ENCODE results near the gene TULP4.

TULP4 gene

DNA sequence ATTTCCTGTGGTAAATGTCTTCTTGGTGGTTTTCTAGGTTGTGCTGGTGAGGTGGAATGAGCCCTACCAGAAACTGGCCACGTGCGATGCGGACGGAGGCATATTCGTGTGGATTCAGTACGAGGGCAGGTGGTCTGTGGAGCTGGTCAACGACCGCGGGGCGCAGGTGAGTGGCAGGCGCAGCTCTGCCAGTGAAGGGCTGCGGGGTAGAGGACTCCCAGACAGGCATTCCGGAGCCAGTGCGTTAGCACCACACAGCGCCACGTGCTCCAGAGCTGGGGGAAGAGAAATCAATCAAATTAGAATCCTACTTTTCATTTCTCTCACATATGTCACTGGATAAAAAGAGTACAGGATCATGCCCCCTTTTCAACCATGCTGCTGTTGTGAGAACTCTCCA lies 100.8 kb downstream of the TULP4 start:
- CTCF ChIA-PET: no interaction called here
- POLR2A ChIA-PET: interaction anchor here (0.8 kb wide), 1 partner anchor 17 kb away, joined by 3 read pairs; no protein-coding TSS in a partner anchor
- TF ChIP-seq FOXK2 (IDR thresholded peaks at IDR 0.05) (no peak), SUZ12 (IDR thresholded peaks at IDR 0.05) (no peak), BHLHE40 (IDR thresholded peaks at IDR 0.05; ENCODE audit: borderline replicate concordance) (no peak), NFRKB (IDR thresholded peaks at IDR 0.05) (no peak), ELF4 (IDR thresholded peaks at IDR 0.05) (no peak)
- DNase-seq (ENCODE audit: extremely low spot score): no peak

DNA sequence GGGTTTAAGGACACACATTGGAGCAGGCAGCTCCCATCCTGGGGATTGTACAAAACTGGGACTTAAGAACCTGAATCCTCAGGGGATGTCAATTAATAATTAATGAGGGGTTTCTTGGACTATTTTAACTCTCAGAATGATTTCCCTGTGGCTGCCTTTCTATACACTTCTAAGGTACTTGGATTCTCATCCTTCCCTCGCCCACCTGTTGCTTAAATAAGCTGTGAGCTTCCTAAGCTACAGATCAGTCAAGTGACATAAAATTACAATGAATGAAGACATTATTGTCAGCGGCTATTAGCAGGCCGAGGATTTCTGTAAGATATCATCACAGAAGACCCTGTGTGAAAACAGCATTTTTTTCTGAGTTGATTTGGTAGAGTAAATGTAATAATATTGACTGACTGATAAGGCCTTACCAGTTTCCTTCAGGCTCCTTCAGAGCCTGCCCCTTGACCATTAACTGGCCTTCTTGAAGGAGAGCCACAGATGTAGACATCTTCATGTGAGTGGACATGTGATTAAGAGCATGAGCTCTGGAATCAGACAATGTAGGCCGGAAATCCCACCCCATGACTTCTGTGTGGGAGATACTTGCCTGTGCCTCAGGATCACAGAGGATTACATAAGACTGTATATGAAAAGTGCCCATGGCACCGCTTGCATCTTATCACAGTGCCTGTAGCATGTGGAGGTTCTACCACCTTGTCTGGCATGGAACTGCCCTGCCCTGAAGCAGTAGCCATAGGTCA lies 101.7 kb downstream of the TULP4 start:
- CTCF ChIA-PET: no interaction called here
- TF ChIP-seq FOXM1 (IDR thresholded peaks at IDR 0.05; ENCODE audit: borderline replicate concordance) (no peak), CTBP1 (IDR thresholded peaks at IDR 0.05; ENCODE audit: borderline replicate concordance) (no peak), ZNF384 (IDR thresholded peaks at IDR 0.05) (no peak), SP1 (IDR thresholded peaks at IDR 0.05) (no peak), ARNT (IDR thresholded peaks at IDR 0.05) (no peak), SUZ12 (IDR thresholded peaks at IDR 0.05) (no peak), NFRKB (IDR thresholded peaks at IDR 0.05) (no peak), HDGF (IDR thresholded peaks at IDR 0.05; ENCODE audit: borderline replicate concordance) (no peak)
- DNase-seq (ENCODE audit: extremely low spot score): no peak
- POLR2A ChIA-PET: interaction anchor here (0.5 to 1.6 kb wide), 3 partner anchors 9 to 138 kb away, joined by 3 read pairs; no protein-coding TSS in a partner anchor

DNA sequence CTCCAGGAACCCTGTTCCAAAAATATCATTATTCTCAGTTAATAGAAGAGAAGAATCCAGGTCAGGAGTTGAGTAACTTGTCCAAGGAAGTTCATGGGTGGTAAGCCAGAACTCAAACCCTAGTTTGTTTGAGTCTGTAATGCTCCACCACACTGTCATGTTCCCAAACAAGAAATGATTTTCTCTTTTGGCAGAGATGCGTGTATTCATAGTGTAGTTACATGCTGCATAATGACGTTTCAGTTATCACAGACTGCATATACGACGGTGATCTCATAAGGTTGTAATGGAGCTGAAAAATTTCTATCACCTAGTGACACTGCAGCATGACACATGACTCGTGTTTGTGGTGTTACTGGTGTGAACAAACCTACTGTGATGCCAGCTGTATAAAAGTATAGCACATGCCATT lies 102.6 kb downstream of the TULP4 start:
- CTCF ChIA-PET: interaction anchor here (0.8 kb wide), 1 partner anchor 194 kb away, joined by 3 read pairs; no protein-coding TSS in a partner anchor
- DNase-seq (ENCODE audit: extremely low spot score): no peak
- TF ChIP-seq HDGF (IDR thresholded peaks at IDR 0.05; ENCODE audit: borderline replicate concordance) (no peak), L3MBTL2 (conservative IDR thresholded peaks at IDR 0.05) (no peak), ZNF384 (IDR thresholded peaks at IDR 0.05) (no peak), ARNT (IDR thresholded peaks at IDR 0.05) (no peak), FOXM1 (IDR thresholded peaks at IDR 0.05; ENCODE audit: borderline replicate concordance) (no peak), TARDBP (IDR thresholded peaks at IDR 0.05) (no peak), BHLHE40 (IDR thresholded peaks at IDR 0.05; ENCODE audit: borderline replicate concordance) (no peak), CTBP1 (IDR thresholded peaks at IDR 0.05; ENCODE audit: borderline replicate concordance) (no peak), NFRKB (IDR thresholded peaks at IDR 0.05) (no peak), LEF1 (IDR thresholded peaks at IDR 0.05; ENCODE audit: borderline replicate concordance) (no peak), ELF4 (IDR thresholded peaks at IDR 0.05) (no peak), FOXA1 (IDR thresholded peaks at IDR 0.05) (no peak), SP1 (IDR thresholded peaks at IDR 0.05) (no peak), SUZ12 (IDR thresholded peaks at IDR 0.05) (no peak), FOXK2 (IDR thresholded peaks at IDR 0.05) (no peak)
- TF ChIP-seq, protein P1, sequence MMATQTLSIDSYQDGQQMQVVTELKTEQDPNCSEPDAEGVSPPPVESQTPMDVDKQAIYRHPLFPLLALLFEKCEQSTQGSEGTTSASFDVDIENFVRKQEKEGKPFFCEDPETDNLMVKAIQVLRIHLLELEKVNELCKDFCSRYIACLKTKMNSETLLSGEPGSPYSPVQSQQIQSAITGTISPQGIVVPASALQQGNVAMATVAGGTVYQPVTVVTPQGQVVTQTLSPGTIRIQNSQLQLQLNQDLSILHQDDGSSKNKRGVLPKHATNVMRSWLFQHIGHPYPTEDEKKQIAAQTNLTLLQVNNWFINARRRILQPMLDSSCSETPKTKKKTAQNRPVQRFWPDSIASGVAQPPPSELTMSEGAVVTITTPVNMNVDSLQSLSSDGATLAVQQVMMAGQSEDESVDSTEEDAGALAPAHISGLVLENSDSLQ (IDR thresholded peaks at IDR 0.05): no peak
- POLR2A ChIA-PET: interaction anchor here (1.6 kb wide), 1 partner anchor 10 kb away, joined by 3 read pairs; no protein-coding TSS in a partner anchor

DNA sequence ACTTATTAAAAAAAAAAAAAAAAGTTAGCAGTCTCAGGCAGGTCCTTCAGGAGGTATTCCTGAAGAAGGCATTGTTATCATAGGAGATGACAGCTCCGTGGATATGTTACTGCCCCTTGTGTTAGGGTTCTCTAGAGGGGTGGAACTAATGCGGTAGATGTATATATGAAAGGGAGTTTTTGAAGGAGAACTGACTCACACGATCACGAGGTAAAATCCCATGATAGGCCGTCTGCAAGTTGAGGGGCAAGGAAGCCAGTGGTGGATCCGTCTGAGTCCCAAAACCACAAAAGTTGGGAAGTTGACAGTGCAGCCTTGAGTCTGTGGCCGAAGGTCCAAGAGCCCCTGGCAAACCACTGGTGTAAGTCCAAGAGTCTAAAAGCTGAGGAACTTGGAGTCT lies 103.4 kb downstream of the TULP4 start:
- no peak for DNase-seq (ENCODE audit: extremely low spot score)
- ChIA-PET POLR2A (no interaction called here), CTCF (interaction anchor here (0.8 kb wide), 1 partner anchor 195 kb away, joined by 3 read pairs; no protein-coding TSS in a partner anchor)
- TF ChIP-seq LEF1 (IDR thresholded peaks at IDR 0.05; ENCODE audit: borderline replicate concordance): no peak

DNA sequence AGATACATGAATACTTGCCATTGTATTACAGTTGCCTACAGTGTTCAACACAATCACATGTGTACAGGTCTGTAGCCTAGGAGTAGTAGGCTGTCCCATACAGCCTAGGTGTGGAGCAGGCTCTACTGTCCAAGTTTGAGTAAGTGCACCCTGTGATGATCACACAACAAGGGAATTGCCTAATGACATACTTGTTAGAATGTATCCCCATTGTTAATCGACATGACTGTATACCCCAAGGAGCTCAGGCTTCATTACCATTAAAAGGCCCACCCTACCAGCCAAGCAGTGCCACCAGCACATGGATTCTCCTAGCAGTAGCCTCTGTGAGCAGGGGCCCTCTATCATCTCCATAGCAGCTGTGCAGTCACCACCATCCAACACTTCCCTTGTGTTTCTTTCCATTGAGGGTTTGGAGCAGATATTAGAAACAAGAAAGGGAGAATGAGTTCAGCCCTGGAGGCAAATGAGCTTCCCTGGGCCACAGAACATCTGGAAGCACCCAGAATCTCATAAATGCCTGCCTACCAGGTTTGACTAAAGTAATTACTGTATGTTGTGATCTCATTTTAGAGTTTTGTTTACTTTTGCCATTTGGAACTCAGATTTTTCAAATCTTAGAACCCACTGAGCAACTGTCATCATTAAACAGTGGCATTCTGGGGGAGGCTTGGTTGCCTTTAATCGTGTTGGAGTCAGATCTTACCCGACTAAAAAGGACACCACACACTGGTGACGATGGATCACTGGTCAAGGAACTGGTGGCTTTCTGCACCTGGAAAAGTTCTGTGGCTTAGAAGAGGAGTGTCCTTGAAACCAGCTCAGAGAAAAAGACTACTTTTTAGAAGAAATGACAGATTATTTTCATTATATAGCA lies 104.9 kb downstream of the TULP4 start:
- TF ChIP-seq TARDBP (IDR thresholded peaks at IDR 0.05) (no peak), FOXA1 (IDR thresholded peaks at IDR 0.05) (no peak), NFRKB (IDR thresholded peaks at IDR 0.05) (no peak), SUZ12 (IDR thresholded peaks at IDR 0.05) (no peak), BHLHE40 (IDR thresholded peaks at IDR 0.05; ENCODE audit: borderline replicate concordance) (no peak), FOXK2 (IDR thresholded peaks at IDR 0.05) (no peak), CTBP1 (IDR thresholded peaks at IDR 0.05; ENCODE audit: borderline replicate concordance) (no peak), ZNF384 (IDR thresholded peaks at IDR 0.05) (no peak), LEF1 (IDR thresholded peaks at IDR 0.05; ENCODE audit: borderline replicate concordance) (no peak), FOXM1 (IDR thresholded peaks at IDR 0.05; ENCODE audit: borderline replicate concordance) (no peak), HDGF (IDR thresholded peaks at IDR 0.05; ENCODE audit: borderline replicate concordance) (no peak), ARNT (IDR thresholded peaks at IDR 0.05) (no peak), SP1 (IDR thresholded peaks at IDR 0.05) (no peak)
- TF ChIP-seq, protein P1 (IDR thresholded peaks at IDR 0.05): no peak
- POLR2A ChIA-PET: no interaction called here
- DNase-seq (ENCODE audit: extremely low spot score): no peak
- CTCF ChIA-PET: interaction anchor here (0.8 kb wide), 1 partner anchor 30 kb away, joined by 4 read pairs; no protein-coding TSS in a partner anchor

DNA sequence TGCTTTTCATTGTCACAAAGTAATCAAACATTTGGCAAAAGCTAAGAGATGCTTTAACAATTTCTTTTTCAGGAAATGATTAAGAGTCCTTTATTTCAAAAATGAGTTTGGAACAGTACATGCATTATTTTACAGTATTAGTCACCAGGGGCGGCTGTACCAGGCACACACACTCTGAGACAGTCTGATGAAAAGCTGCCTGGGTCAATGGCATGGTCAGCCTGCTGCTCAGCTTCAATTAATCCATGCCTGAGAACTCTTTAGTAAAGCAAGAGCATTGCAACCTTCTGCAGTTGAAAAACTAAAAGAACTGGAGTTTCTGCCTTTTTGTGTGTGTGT lies 105.5 kb downstream of the TULP4 start:
- ChIA-PET POLR2A (no interaction called here), CTCF (no interaction called here)
- no peak for DNase-seq (ENCODE audit: extremely low spot score)
- TF ChIP-seq HDGF (IDR thresholded peaks at IDR 0.05; ENCODE audit: borderline replicate concordance) (no peak), L3MBTL2 (conservative IDR thresholded peaks at IDR 0.05) (no peak), ELF4 (IDR thresholded peaks at IDR 0.05) (no peak), SP1 (IDR thresholded peaks at IDR 0.05) (no peak), ZNF384 (IDR thresholded peaks at IDR 0.05) (no peak), TARDBP (IDR thresholded peaks at IDR 0.05) (no peak), LEF1 (IDR thresholded peaks at IDR 0.05; ENCODE audit: borderline replicate concordance) (no peak), FOXK2 (IDR thresholded peaks at IDR 0.05) (no peak), CTBP1 (IDR thresholded peaks at IDR 0.05; ENCODE audit: borderline replicate concordance) (no peak), SUZ12 (IDR thresholded peaks at IDR 0.05) (no peak)
